K562 (cell line): Measurements from ENCODE around the gene ZNF514. TPM values are rescaled to one million over a fixed set of nuclear protein-coding genes. Genes with fewer than 3 reads are reported as not detected.

ENCODE experiments used
- CBX1 ChIP-seq: sonication (generic); IDR thresholded peaks from 2 replicates; pipeline ENCODE4 v1.6.1; 2016; ENCODE audit warnings: antibody characterized with exemption, low read depth, mild to moderate bottlenecking
- E2F1 ChIP-seq: sonication (generic); formaldehyde crosslinking; IDR thresholded peaks from 2 replicates; pipeline ENCODE4 v1.8.1; 2023; ENCODE audit warnings: mild to moderate bottlenecking, missing genetic modification reagents, moderate library complexity
- ETS1 ChIP-seq: conservative IDR thresholded peaks from 2 replicates; pipeline ENCODE4 v1.6.1; 2011; ENCODE audit warnings: low read depth, mild to moderate bottlenecking, low read length; ENCODE audit not compliant: control insufficient read depth
- FOXK2 ChIP-seq, 2 experiments: fragments of 450-650 bp; IDR thresholded peaks in 1 of 2; conservative IDR thresholded peaks in 1 of 2; 2 replicates each; pipeline ENCODE4 v1.6.1; 2016; ENCODE audit warnings: low read depth in 2 of 2, mild to moderate bottlenecking in 1 of 2
- GABPB2 ChIP-seq: fragments of 250-450 bp; sonication (Bioruptor Pico); conservative IDR thresholded peaks from 2 replicates; pipeline ENCODE4 v1.5.1; 2021; ENCODE audit warnings: mild to moderate bottlenecking
- GTF3C2 ChIP-seq: IDR thresholded peaks from 3 replicates; pipeline ENCODE4 v1.6.1; 2011; ENCODE audit warnings: borderline replicate concordance, mild to moderate bottlenecking, moderate library complexity; ENCODE audit not compliant: insufficient read length; ENCODE audit errors: extremely low read depth
- HMGXB4 ChIP-seq: sonication (generic); formaldehyde crosslinking; IDR thresholded peaks from 2 replicates; pipeline ENCODE4 v1.8.1; 2023; ENCODE audit warnings: mild to moderate bottlenecking, missing genetic modification reagents
- NR3C1 ChIP-seq: sonication (generic); formaldehyde crosslinking; IDR thresholded peaks from 2 replicates; pipeline ENCODE4 v1.8.1; 2022; ENCODE audit warnings: missing genetic modification reagents
- POLR3A ChIP-seq: IDR thresholded peaks from 2 replicates; pipeline ENCODE4 v1.6.1; 2011; ENCODE audit warnings: borderline replicate concordance, mild to moderate bottlenecking, moderate library complexity; ENCODE audit not compliant: insufficient read length, insufficient read depth; ENCODE audit errors: extremely low read depth
- RNF2 ChIP-seq: sonication (generic); IDR thresholded peaks from 2 replicates; pipeline ENCODE4 v1.6.1; 2016
- XRCC5 ChIP-seq: fragments of 200-400 bp; formaldehyde crosslinking; IDR thresholded peaks from 2 replicates; pipeline ENCODE4 v1.6.1; 2017; ENCODE audit warnings: low read depth, mild to moderate bottlenecking, low read length
- ZBTB7A ChIP-seq: IDR thresholded peaks from 2 replicates; pipeline ENCODE4 v1.6.1; 2011; ENCODE audit warnings: low read depth, mild to moderate bottlenecking, low read length, moderate library complexity, borderline replicate concordance; ENCODE audit not compliant: control insufficient read depth
- ZNF121 ChIP-seq: sonication (generic); formaldehyde crosslinking; conservative IDR thresholded peaks from 2 replicates; pipeline ENCODE4 v1.8.0; 2022; ENCODE audit warnings: missing genetic modification reagents
- ZNF717 ChIP-seq: fragments of 250-450 bp; sonication (Bioruptor Pico); IDR thresholded peaks from 2 replicates; pipeline ENCODE4 v1.5.0; 2021
- polyA plus RNA-seq, 8 experiments: library from polyadenylated mRNA; depleted of rRNA in 4 of 8; stranded (reverse) in 5 of 8; unstranded in 3 of 8; fragments of >200 nt; fragmentation: Nextera tagmentation in 2 of 8; fragmentation: Illumina TruSeq in 1 of 8; extraction: Ambion mirVana in 2 of 8; extraction: Trizol in 1 of 8; gene quantifications; 2 replicates each; pipeline versions ENCODE4 v1.2.1 to v1.2.3, GENCODE V29; 2011 to 2014; ENCODE audit warnings: inconsistent platforms in 1 of 8, missing spikeins in 1 of 8
- total RNA-seq, 7 experiments: library from RNA; depleted of rRNA in 6 of 7; stranded (reverse); fragments of >200 nt in 6 of 7; fragmentation: Illumina TruSeq in 2 of 7; extraction: Trizol in 2 of 7; gene quantifications; 2 replicates each; pipeline versions ENCODE4 v1.2.1 to v1.2.3, GENCODE V29; 2011 to 2021; ENCODE audit warnings: low replicate concordance in 1 of 7

The ZNF514 gene
- total and polyA plus RNA-seq, 9 of the 15 experiments (the other 6 are each of a cell fraction or from before 2014, with no cell fraction given): 7.5 to 17.7 (median 11.4) TPM

- TF ChIP-seq GTF3C2 (no peak), XRCC5 (no peak), ZBTB7A (no peak), GABPB2 (CRISPR knock-in tag) (no peak), HMGXB4 (no peak), POLR3A (no peak), NR3C1 (no peak), RNF2 (0 out of 2 replicates have a peak, but pooled peaks have one; percentile 22), CBX1 (no peak), ETS1 (peak; percentile 88), ZNF121 (CRISPR knock-in tag) (no peak), FOXK2 (conservative IDR thresholded peaks at IDR 0.05 in 1 of 2, IDR thresholded peaks at IDR 0.05 in 1 of 2; ENCODE audit: low read depth in 2 of 2) (peak; percentile 48 to 67; a peak in 2 of 4 replicates), E2F1 (CRISPR knock-in tag) (0 out of 2 replicates have a peak, but pooled peaks have one; percentile 26), ZNF717 (no peak)
- TF ChIP-seq, all 486 proteins: peak for 133
These were observed 5.9 kb upstream of the ZNF514 start, which contains the start of gene ZNF2 (continued) for GRCh38 chr2:95165371-95166064.
